Lower leg skin (tissue), 3 donors: Measurements from ENCODE around the gene FKBP14.

ENCODE experiments used
- CTCF ChIP-seq, 3 donors: fragments of 450-650 bp; IDR thresholded peaks; one replicate each; pipeline ENCODE4 v1.5.1; 2016; ENCODE audit warnings: antibody characterized with exemption in 3 of 3, mild to moderate bottlenecking in 3 of 3, moderate library complexity in 2 of 3
- POLR2A ChIP-seq, 2 donors: fragments of 450-650 bp; IDR thresholded peaks; one replicate each; pipeline ENCODE4 v1.6.1; 2016 to 2017; ENCODE audit warnings: antibody characterized with exemption in 2 of 2, mild to moderate bottlenecking in 1 of 2, moderate library complexity in 1 of 2

GRCh38 chr7:30027065-30027456 lies 559 bp upstream of the FKBP14 start:
- TF ChIP-seq CTCF (IDR thresholded peaks at IDR 0.05), result no peak
- TF ChIP-seq POLR2A (IDR thresholded peaks at IDR 0.05), result no peak
